Activated CD8-positive, alpha-beta memory T cell treated with anti-CD3 and anti-CD28 coated beads, Interleukin-2, amount 50 U/mL, for 48 hours (primary cell): Measurements from ENCODE around the gene SYT2.
A peak's percentile ranks its signal among the peaks of the same experiment; 100 is the strongest.
"Not testable (repeated sequence)": the region's sequence is repeated elsewhere in the genome, so short reads cannot be mapped to it uniquely, and the experiment has no call there.

ENCODE experiments used
- DNase-seq: peaks from one replicate; pipeline ENCODE4 v3.0.0-alpha.2; 2020

Gene SYT2

GRCh38 chr1:202638701-202639305, 71.5 kb downstream of the SYT2 start:
- not testable (repeated sequence) for DNase-seq

GRCh38 chr1:202638019-202638700, 72.1 kb downstream of the SYT2 start:
- no peak for DNase-seq

GRCh38 chr1:202637321-202638018, 72.8 kb downstream of the SYT2 start:
- DNase-seq: not testable (repeated sequence)

GRCh38 chr1:202636171-202636570, 74.1 kb downstream of the SYT2 start:
- DNase-seq: not testable (repeated sequence)

- DNase-seq: no peak
Observed at GRCh38 chr1:202632241-202632640, 78.0 kb downstream of the SYT2 start.

GRCh38 chr1:202631076-202631923, 79.0 kb downstream of the SYT2 start:
- DNase-seq: no peak

GRCh38 chr1:202630541-202630940, 79.7 kb downstream of the SYT2 start:
- no peak for DNase-seq

- DNase-seq: not testable (repeated sequence)
Observed at GRCh38 chr1:202630096-202630495, 80.2 kb downstream of the SYT2 start.

GRCh38 chr1:202629257-202629811, 80.9 kb downstream of the SYT2 start:
- not testable (repeated sequence) for DNase-seq

- DNase-seq: no peak
Observed at GRCh38 chr1:202628646-202629215, 81.5 kb downstream of the SYT2 start.

GRCh38 chr1:202627841-202628565, 82.3 kb downstream of the SYT2 start:
- DNase-seq: no peak

GRCh38 chr1:202627036-202627435, 83.2 kb downstream of the SYT2 start:
- not testable (repeated sequence) for DNase-seq

GRCh38 chr1:202625416-202626360, 84.6 kb downstream of the SYT2 start:
- DNase-seq: peak; percentile 78

GRCh38 chr1:202624781-202625108, 85.5 kb downstream of the SYT2 start:
- no peak for DNase-seq

GRCh38 chr1:202624088-202624780, 86.0 kb downstream of the SYT2 start:
- no peak for DNase-seq

GRCh38 chr1:202623476-202623875, 86.8 kb downstream of the SYT2 start:
- DNase-seq: not testable (repeated sequence)

- no peak for DNase-seq
Observed at GRCh38 chr1:202623075-202623474, 87.2 kb downstream of the SYT2 start.

GRCh38 chr1:202622388-202622787, 87.9 kb downstream of the SYT2 start:
- no peak for DNase-seq

GRCh38 chr1:202621446-202621845, 88.8 kb downstream of the SYT2 start:
- no peak for DNase-seq

GRCh38 chr1:202620036-202620435, 90.2 kb downstream of the SYT2 start:
- not testable (repeated sequence) for DNase-seq
